Neutrophil (primary cell): ENCODE data around the gene LRRN1.

Source experiments
- H3K27ac ChIP-seq: fragments of 200-600 bp; sonication (generic); 2 replicates; pipeline ENCODE4 v1.5.1; 2016; ENCODE audit warnings: mild to moderate bottlenecking, moderate library complexity
- H3K27me3 ChIP-seq: fragments of 200-600 bp; sonication (generic); 2 replicates; pipeline ENCODE4 v1.6.0; 2016; ENCODE audit warnings: mild to moderate bottlenecking
- H3K36me3 ChIP-seq: fragments of 200-600 bp; sonication (generic); 2 replicates; pipeline ENCODE4 v1.5.1; 2017
- H3K4me1 ChIP-seq, 2 experiments: fragments of 200-600 bp in 1 of 2; sonication (generic) in 1 of 2; 1 replicate in 1 of 2; 2 replicates in 1 of 2; pipeline versions ENCODE4 v1.5.1 to v1.6.1; 2013 to 2016; ENCODE audit warnings: low read depth in 1 of 2, low read length in 1 of 2, mild to moderate bottlenecking in 1 of 2, moderate library complexity in 1 of 2; ENCODE audit not compliant: control insufficient read depth in 1 of 2, insufficient read depth in 1 of 2
- H3K4me3 ChIP-seq, 2 experiments: fragments of 200-600 bp in 1 of 2; sonication (generic) in 1 of 2; 1 replicate in 1 of 2; 2 replicates in 1 of 2; pipeline ENCODE4 v1.5.1; 2013 to 2016; ENCODE audit warnings: low read depth in 1 of 2, low read length in 1 of 2, mild to moderate bottlenecking in 1 of 2, moderate library complexity in 1 of 2
- H3K9me3 ChIP-seq: fragments of 200-600 bp; sonication (generic); 2 replicates; pipeline ENCODE4 v1.5.1; 2016
- CTCF ChIP-seq: fragments of 200-600 bp; sonication (generic); IDR thresholded peaks from 2 replicates; pipeline ENCODE4 v1.5.1; 2016; ENCODE audit warnings: antibody characterized with exemption

The LRRN1 gene

GRCh38 chr3:3847994-3848922 is 49.0 kb downstream of the LRRN1 start:
- Histone ChIP-seq H3K27me3 (no peaks in the 10 kb centered on the region), H3K36me3 (peaks cover 24% of the 10 kb centered on the region), H3K27ac (no peak overlapping the region), H3K9me3 (no peaks in the 10 kb centered on the region), H3K4me3 (no peak overlapping the region), H3K4me1 (peaks cover 5 to 8% of the 10 kb centered on the region in 2 experiments)
- TF ChIP-seq CTCF = no peak

- Histone ChIP-seq H3K36me3 (peaks cover 24% of the 10 kb centered on the region), H3K9me3 (no peaks in the 10 kb centered on the region), H3K27ac (no peak overlapping the region), H3K4me1 (peaks cover 5 to 8% of the 10 kb centered on the region in 2 experiments), H3K27me3 (no peaks in the 10 kb centered on the region), H3K4me3 (no peak overlapping the region)
- no peak for TF ChIP-seq CTCF
Measured at GRCh38 chr3:3848923-3849275, 49.7 kb downstream of the LRRN1 start.

- Histone ChIP-seq H3K27ac (peak overlapping the region; percentile 43), H3K27me3 (no peaks in the 10 kb centered on the region), H3K9me3 (no peaks in the 10 kb centered on the region), H3K4me1 (peaks cover 5 to 8% of the 10 kb centered on the region in 2 experiments), H3K36me3 (peaks cover 5% of the 10 kb centered on the region), H3K4me3 (no peak overlapping the region)
- TF ChIP-seq CTCF = no peak
Measured at GRCh38 chr3:3851621-3852323, 52.5 kb downstream of the LRRN1 start.

- Histone ChIP-seq H3K27me3 (no peaks in the 10 kb centered on the region), H3K36me3 (peaks cover 5% of the 10 kb centered on the region), H3K27ac (no peak overlapping the region), H3K4me3 (no peak overlapping the region), H3K4me1 (peaks cover 9 to 13% of the 10 kb centered on the region in 2 experiments), H3K9me3 (no peaks in the 10 kb centered on the region)
- TF ChIP-seq CTCF = no peak
Measured at GRCh38 chr3:3853544-3853943, 54.3 kb downstream of the LRRN1 start.

- peaks cover 10 to 15% of the 10 kb centered on the region in 2 experiments for H3K4me1 ChIP-seq
- no peaks in the 10 kb centered on the region for H3K9me3 ChIP-seq
- H3K4me3 ChIP-seq = no peak overlapping the region
- no peak overlapping the region for H3K27ac ChIP-seq
- H3K27me3 ChIP-seq = no peaks in the 10 kb centered on the region
- TF ChIP-seq CTCF = no peak
- H3K36me3 ChIP-seq = no peaks in the 10 kb centered on the region
Measured at GRCh38 chr3:3855056-3855455, 55.8 kb downstream of the LRRN1 start.
